CD4-positive, alpha-beta T cell treated with Interleukin-17A for 4 hours (primary cell): ENCODE data around the gene CEP57.

Experiments used
- DNase-seq: peaks from one replicate; pipeline ENCODE4 v3.0.0-alpha.2; 2020; ENCODE audit warnings: mixed read lengths

The CEP57 gene

DNA sequence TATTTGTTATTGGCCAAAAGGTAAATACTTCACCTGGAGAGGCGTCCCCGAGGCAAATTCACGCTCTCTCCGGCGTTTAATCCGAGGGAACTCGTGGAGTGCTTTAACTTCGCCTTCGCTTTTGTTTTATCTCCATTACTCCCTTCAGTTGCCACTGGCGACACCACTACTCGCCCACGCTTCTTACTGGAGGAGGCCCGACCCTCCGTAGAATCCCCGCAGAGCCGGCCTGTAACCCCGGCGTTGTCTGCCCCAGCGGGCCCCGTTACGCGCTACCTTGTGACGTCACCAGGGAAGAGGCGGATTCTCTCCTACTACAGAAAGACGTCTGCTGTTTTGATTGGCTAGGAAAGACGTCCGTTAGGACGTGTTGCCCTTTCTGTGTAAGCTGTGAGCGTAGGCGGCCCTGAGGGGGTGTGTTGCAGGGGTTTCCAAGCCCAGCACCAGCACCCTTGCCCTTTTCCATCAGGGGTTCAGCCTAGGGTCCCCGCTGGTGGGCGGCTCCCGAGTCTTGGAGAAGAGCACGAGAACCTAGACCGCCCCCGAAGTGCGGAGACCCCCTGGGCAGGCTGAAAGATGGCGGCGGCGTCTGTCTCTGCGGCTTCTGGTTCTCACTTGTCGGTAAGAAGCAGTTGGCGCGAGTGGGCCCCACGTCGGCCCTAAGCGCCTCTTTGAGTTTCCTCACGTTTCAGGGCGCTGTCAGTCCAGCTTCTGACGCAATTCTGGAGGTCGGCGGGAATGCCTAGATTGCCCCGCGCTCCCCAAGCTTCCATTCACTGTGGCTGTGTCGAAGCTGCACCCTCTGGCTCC is at the start of gene CEP57:
CEP57 (plus strand) TSS at position 376 of the 810 bp plus-strand sequence; CDS start at position 577, 201 bp downstream.
- peak; percentile 94 for DNase-seq

DNA sequence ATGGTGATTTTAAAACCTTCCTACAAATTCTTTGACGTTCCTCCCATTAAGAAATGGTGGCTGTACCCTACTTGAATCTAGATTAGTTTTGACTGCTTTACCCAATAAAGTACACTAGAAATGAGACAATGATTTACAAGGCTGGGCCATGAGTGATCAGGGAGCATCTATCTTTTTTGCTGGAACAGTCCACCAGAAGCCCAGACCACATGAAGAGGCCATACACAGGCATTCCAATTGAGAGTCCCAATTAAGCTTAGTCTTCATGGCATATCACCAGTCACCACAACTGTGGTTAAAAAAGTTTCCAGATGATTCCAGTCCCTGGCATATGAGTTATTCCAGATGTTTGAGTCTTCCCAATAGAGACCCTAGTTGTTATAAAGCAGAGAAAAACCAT is 40.2 kb upstream of the CEP57 start:
- no peak for DNase-seq

DNA sequence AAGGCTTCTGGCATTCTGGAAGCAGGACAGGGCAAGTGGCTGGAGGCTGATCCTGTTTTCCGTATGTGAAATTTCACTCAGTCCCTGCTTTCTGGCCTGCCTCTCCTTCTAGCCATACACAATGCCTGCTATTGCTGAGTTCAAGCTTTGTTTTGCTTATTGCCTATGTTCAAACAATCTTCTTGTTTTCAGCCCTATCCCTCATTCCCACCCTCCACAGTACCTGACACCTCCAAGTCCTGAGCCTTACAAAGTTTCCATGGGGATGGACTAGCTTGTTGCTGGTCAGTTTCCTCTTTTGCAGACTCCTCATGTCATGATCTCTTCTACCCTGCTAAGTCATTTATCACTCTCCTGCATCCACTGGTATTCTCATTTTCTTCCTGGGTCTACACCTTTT is 38.8 kb upstream of the CEP57 start:
- no peak for DNase-seq

DNA sequence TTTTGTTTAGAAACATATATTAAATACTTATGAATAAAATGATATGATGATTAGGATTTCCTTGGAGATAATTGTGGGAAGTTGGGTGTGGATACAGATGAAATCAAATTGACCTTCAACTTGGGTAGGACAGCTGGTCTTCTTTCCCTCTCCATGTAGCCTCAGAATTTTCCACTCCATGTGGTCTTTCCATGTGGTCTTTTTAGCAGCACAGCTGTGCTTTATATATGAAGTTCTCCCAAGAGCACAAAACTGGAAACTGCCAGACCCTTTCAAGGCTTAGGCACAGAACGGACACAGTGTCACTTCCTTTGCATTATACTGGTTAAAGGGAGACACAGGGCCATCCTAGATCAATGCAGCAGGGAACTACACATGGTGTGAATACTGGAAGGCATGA is 29.4 kb upstream of the CEP57 start:
- DNase-seq, result no peak

DNA sequence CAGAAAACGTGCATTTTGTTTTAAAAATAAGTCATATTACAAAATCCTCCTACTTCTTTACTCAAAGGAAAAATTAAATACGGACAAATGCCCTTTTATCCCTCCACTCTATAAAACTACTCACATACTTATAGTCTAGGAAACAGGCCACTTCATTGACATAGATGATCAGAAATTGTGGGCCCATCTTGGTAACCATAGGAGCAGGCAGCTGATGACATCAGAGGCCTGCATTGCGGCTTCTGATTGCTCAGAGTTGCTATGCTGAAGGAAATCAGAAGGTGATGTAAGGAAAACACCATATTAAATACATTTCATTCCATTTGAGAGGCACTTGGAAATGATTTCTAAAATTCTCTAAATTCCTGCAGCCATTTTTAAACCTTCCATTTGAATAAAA is 27.8 kb upstream of the CEP57 start:
- no peak for DNase-seq

DNA sequence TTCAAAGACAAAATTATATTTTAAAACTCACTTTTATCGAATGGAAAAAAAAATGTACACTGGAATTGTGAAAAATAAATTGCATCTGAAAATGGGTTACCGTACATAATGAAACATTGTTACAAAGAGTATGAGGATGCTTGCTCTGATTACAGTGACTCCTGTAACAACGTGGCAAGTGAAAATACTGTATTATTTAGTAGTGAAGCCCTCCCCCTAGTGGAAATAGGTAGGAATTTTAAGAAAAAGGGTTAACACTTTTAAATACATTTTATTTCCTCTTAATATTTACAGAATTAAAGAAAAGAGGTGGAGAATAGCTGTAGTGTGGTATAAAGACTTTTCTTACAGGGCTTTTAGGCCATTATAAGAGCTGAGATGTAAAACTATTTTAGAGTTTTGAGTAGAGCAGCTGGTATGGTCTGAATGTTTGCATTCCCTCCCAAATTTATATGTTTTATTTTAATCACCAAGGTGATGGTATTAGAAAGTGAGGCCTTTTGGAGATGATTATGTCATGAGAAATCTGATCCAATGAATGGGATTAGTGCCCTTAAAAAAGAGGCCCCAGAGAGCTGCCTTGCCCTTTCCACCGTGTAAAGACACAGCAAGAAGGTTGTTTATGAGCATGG is 25.9 kb upstream of the CEP57 start:
- DNase-seq, result no peak

DNA sequence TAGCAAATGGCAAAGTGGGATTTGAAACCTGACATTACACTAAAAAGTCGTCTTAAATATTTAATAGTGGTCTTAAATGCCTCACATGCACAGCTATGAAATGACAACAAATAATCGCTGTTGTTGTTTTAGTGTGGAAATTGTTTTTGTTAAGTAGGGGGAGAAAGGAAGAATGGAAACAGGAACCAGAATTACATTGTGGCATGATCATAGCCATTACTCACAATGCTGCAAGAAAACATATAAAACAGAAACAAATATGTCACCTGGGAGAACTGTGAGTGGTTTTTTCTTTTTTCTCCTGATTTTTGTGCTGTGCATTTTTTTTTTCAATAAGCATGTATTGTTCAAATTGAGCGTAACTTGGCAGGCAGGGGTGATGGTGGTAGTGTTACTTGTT is 23.6 kb upstream of the CEP57 start:
- no peak for DNase-seq

DNA sequence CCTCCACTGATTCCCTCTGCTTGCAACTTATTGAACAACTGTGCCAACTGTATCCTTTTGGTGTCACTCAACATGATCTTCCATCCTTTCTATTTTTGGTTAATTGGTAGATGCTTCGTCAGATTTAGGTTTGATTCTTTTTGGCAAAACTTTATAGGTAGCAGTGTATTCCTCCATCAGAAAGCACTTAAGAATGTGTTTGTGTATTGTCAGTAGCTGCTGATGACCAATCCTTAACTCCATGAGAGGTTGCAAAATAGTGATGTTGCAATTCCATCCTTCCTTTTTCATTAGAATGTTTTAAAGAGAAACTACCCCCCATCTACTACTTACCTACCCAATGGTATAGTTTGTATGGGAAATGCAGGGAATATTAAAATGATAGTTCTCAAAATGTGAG is 22.8 kb upstream of the CEP57 start:
- DNase-seq, result no peak

DNA sequence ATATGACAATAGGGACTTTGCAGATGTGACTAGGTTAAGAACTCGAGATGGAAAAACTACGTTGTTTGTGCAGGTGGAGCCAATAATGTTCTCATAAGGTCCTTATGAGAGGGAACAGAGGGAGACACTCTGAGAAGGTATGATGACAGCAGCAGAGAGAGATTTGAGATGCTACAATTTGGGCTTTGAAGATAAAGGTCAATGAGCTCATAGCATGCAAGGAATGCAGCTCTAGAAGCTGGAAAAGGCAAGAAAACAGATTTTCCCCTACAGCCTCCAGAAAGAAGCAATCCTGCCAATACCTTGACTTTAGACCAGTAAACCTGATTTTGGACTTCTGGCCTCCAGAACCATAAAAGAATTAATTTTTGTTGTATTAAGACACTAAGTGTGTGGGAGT is 21.8 kb upstream of the CEP57 start:
- DNase-seq, result no peak

DNA sequence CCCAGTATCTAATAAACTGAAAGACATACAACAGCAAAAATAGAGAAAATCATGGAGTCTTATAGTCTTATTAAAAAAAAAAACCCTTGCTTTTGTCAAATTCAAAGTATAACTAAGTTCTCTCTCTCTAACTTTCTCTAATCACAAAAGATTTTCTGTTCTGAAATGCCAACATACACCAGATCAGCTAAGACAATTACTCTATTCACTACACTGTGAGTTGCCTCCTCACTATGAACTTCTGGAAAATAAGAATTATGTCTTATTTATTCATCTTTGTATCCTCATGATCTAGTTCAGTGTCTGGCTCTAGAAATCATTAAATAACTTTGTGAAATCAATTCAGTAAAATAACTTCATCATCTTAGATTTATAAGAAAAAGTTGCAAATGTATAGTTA is 13.4 kb upstream of the CEP57 start:
- no peak for DNase-seq

DNA sequence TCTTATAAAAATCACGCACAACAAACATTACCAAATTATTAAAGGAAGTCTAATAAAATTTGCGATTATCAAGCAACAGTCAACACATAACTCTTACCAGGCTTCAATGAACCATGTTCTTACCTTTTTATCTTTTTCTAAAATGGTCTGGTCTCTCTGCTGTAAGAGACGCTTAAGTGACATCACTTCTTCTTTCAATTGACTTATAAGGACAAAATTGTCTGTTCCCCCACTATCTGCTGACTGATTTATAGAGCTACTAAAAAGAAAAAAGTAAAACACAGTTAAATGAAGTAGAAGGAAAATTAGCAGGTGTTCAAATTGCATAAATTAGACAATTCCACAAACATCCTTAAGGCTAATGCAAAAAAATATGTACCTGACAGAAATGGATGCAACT is 11.6 kb upstream of the CEP57 start:
- no peak for DNase-seq

DNA sequence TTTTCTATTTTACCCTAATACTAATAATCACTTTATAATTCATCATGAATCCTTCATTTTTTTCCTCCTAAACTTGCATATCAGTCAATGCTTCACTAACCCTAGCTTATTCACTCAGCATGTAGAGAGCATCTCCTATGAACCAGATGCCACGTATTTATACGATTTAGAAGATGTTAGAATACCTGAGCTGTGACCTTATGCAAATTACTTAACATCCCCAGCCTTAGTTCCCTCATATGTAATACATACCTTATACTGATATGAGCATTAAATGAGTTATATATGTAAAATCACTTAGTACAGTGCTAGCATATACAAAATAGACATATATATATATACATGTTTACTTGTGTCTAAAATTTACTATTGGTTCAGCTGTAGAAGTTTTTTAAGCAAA is 9.8 kb upstream of the CEP57 start:
- DNase-seq, result no peak

DNA sequence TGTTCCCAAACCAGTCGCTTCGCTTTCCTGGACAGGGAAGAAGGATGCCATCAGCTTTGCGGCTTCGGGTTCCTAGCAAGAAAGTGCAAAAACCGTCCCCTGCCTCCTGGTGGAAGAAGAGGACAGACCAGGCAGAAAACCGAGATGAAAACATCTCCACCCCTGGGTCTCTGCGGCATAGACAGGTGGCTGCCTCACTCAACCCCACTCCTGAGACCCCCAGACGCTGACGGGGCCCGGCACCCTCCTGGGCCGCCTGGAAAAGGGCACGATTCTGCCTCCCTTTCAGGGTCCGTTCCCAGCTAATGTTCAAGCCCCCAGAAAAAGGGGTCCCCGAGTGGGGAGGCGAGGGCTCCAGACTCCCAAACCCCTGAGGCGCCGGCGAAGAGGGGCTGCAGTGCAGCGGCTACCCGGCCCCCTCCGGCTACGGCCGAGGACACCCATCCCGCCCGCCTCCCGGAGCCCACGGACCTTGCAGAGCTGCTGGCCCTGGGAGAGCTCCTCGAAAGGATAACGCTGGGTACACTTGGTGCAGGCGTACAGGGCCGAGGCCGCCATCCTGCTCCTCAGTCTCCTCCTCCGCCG is 1.3 kb upstream of the CEP57 start:
- peak; percentile 39 for DNase-seq

DNA sequence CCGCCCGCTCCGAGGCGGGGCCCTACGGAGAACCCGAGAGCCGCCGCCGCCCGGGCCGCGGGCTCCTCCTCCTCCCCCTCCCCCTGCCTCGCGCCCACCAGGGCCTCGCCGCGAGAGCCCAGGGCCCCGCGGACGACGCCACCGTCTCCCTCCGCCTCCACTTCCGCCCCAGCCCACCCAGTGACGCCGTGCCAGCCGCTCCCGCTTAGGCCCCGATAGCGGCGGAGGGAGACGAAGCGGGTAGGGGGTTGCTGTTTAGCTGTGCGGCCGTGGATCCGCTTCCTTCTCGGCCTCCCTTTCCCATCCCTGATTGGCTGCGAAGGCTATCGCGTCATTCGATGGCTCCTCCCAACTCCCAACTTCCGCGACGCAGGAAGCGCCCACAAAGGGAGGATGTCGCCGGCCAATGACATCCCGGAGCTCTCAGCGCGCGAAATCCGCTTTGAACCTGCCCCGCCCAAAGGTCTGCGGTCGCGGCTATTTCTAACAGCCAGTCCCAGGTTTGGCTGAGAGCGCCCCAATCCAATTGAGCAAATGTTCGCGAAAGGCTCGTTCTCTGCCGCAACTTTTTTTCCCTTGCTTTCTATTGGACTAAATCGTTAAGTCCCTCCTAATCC is 684 bp upstream of the CEP57 start, which contains the start of gene FAM76B:
FAM76B (minus strand) TSS at position 277 of the 617 bp plus-strand sequence. CDS start 304 bp downstream, outside the sequence.
- peak; percentile 94 for DNase-seq

DNA sequence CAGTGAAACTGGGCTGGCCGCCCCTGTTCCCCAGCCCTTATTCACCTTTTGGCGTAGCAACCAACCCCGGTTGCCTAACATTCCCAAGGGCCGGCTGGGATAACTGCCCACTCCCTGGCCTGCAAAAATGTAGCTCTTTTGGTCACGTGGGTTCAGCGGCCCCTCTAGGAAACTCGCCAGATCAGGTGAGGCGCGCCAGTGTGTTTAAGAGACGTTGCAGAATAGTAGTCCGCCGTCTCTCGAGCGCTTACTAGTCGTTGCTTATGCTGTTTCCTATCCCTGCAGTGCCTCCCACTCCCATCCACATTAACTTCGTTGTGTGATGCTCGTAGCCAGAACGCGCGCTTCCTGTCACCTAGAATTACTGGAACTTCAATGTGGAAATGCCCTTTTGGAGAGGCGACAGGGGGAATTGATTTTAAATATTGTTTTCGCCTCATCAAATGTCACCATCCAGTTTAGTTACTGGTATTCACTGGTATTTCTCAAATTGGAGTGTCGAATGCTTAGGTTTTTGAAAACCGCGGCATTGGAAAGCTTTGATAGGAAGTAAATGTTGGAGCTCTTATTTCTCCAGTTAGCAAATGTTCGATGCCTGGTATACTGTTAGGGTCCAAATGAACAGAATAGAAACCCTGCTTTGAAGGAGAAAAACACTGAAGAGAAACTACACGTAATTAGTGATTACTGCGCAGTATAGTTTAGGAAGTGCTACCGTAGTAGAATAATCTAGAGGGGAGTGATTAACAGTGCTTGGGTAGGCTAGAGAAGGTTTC is 823 bp downstream of the CEP57 start:
- peak; percentile 51 for DNase-seq

DNA sequence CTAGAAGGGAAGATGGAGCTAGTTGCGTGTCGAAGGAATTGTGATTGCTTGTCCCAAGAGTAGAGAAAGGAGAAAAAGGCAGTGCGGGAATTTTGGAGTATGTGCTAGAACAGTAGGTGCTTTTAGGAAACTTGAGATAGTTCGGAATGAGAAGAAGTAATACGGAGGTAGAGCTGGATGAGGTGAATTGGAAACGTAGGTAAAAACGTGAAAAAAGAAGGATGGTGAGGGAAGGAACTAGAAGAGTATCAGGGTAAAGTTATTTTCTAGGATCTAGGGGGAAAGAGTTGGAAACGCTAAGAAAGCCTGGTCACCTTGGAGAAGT is 1.4 kb downstream of the CEP57 start:
- no peak for DNase-seq

DNA sequence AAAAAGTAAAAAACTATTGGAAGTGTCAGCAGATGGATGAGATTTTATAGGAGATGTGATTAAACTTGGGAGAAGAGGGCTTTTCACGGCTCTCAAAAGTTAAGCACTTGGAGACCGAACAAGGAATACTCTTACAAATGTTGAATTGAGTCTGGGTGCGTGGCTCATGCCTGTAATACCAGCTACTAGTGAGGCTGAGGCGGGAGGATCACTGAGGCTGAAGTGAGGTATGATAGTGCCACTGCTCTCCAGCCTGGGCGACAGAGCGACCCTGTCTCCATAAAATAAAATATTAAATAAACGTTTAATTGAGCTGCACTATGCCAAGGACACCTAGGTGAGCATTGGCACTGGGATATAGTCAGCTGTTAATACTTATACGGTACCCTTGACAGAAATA is 1.9 kb downstream of the CEP57 start:
- no peak for DNase-seq

DNA sequence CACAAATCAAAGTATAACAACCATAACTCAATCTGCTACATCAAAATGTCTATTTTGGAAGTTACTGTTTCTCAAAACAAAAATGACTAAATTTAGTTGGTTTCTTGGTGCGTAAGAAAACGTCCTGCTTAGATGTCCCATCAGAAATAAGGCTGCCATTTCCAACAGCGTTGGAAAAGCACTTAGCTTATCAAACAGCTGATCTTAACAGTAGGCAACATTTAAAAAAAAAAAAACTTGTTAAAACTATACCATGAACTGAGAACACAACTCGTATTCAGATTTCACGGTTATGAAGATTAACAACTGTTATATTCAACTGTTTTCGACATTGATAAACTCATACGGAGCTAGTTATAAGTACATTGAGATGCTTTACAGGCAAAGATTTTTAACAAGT is 2.4 kb downstream of the CEP57 start:
- no peak for DNase-seq

DNA sequence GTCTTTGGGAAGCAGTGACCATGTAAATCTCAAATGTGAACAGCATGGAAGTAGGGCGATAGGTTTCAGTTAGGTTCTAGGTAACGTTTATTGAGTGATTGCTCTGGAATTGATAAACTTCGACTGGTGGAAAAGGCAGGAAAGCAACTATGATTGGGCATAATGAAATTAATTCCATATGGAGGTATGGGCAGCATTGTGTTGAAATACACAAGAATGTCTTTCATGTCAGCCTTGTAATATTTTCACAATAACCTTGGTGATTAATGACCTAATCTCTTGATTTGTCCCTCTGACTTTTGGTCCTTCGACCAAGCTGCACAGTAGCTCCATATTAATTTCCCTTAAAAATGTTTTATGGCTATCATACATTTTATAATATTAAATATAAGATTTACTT is 2.8 kb downstream of the CEP57 start:
- DNase-seq, result no peak

DNA sequence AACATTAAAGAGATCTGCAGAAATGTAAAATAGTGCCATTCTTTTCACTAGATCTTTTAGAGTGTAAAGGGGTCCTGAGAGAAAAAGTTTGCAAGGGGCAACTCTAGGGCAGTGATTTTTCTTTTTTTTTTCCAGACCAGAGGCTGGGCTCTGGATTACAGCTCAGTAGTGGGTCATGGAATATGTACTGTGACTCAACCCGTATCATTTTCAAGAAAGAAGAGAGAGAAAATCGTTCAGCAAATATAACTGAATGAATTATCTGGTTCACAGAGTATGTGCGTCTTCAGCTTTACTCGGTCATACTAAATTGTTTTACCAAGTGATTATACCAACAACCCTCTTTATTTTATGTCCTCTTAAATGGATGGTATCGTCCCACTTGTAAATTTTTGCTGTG is 3.8 kb downstream of the CEP57 start:
- no peak for DNase-seq

DNA sequence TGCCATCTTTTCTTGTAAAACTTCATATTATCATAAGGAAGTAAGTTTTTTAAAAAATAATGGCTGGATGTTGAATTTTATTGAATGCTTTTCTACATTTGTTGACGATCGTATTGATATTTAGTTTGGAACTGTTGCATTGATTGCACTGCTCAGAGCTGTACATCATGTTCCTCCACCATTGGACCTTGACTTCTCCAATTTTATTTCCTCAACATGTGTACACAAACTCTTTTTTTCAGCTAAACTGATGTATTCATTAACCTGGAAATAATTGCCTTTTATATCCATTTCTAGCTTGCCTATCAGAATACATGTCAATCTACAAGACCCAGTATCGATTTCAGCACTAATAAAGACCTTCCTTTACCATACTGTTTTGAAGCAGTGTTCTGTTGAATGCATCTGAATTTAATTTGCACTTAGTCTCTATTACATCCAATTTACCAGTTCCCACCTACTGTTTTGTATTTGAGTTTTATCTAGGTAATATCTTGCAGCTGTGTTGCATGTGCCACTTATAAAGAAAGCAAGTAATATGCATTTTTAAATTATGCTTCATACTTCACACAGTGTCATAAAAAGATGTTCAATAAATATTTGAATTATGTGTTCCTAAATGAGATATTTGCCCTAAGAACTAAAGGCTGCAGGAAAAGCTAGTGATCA is 5.5 kb downstream of the CEP57 start:
- no peak for DNase-seq

DNA sequence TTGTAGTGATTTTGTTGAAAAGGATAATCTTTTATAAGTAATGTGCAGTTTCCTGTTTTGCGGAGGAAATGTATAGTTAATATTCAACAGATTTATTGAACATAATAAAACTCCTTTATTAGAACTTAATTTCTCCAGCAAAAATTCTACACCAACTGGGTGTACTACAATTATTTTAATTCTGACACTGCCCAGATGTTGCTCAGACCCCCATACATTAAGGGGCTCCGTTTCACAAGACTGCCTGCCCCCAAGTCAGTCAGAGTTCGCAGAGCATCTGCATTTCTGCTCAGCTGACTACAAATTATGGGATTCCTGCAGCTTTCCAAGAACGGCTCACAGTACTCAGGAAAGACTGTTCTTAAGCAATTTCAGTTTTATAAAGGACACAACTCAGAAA is 6.2 kb downstream of the CEP57 start:
- no peak for DNase-seq

DNA sequence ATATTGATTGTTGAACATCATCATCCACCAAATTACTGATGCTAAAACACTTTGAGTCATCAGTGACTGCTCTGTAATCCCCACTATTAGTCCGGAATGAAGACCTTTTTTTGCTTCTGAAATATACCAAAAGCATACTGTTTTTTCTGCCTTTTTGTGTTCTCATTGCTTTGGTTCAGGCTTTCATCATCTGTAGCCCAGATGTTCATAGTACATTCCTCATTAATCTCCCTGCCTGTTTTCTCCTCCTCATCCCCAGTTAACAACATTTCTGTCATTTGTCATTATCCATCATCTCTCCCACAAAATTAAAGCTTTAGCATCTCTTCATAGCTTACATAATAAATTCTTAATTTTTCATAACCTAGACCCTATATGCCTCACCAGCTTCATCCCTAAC is 9.2 kb downstream of the CEP57 start:
- no peak for DNase-seq
